Caki2 (cell line): ENCODE results near the gene DPYSL4. TPM values are rescaled to one million over a fixed set of nuclear protein-coding genes. Genes with fewer than 3 reads are reported as not detected.

Experiments
- DNase-seq: peaks from one replicate; pipeline ENCODE4 v3.0.0-alpha.2; 2015; ENCODE audit warnings: low read depth
- in situ Hi-C: cut with HindIII; loops from 2 replicates; pipeline ENCODE4 v1.10.0; 2016; ENCODE audit warnings: low sequenced_read_pairs, low pct_unique_long_range_greater_than_20kb, mixed read lengths
- total RNA-seq: library from RNA; depleted of rRNA; stranded (reverse); fragments of >200 nt; shearing (Covaris generic); gene quantifications from 2 replicates; pipeline ENCODE4 v1.2.3, GENCODE V29; 2014; ENCODE audit warnings: low replicate concordance

DPYSL4 gene
- total RNA-seq, 1 experiment from 2014 or later = 0.14 TPM

GRCh38 chr10:132185601-132186487 is 904 bp upstream of the DPYSL4 start:
- in situ Hi-C loops = no loop called here
- DNase-seq = peak; percentile 58

- DNase-seq = no peak
- in situ Hi-C loops = no loop called here
Measured at GRCh38 chr10:132187430-132188138, 836 bp downstream of the DPYSL4 start.

- in situ Hi-C loops = no loop called here
- no peak for DNase-seq
Measured at GRCh38 chr10:132188331-132188730, 1.6 kb downstream of the DPYSL4 start.

GRCh38 chr10:132189016-132189415 is 2.3 kb downstream of the DPYSL4 start:
- no peak for DNase-seq
- in situ Hi-C loops = no loop called here

GRCh38 chr10:132189810-132190422 is 3.2 kb downstream of the DPYSL4 start:
- no peak for DNase-seq
- in situ Hi-C loops = no loop called here

GRCh38 chr10:132192076-132192975 is 5.6 kb downstream of the DPYSL4 start:
- no peak for DNase-seq
- in situ Hi-C loops = no loop called here

GRCh38 chr10:132192991-132193665 is 6.4 kb downstream of the DPYSL4 start:
- no peak for DNase-seq
- in situ Hi-C loops = no loop called here

GRCh38 chr10:132193907-132194552 is 7.3 kb downstream of the DPYSL4 start:
- in situ Hi-C loops = no loop called here

GRCh38 chr10:132194726-132195125 is 8.0 kb downstream of the DPYSL4 start:
- in situ Hi-C loops = no loop called here
- no peak for DNase-seq

More at GRCh38 chr10:132193907-132194552, 7.3 kb downstream of the DPYSL4 start:
- peak; percentile 29 for DNase-seq

- in situ Hi-C loops = no loop called here
- DNase-seq = no peak
Measured at GRCh38 chr10:132195366-132196075, 8.8 kb downstream of the DPYSL4 start.

GRCh38 chr10:132196178-132197113 is 9.7 kb downstream of the DPYSL4 start:
- in situ Hi-C loops = no loop called here
- DNase-seq = no peak

- in situ Hi-C loops = no loop called here
- DNase-seq = no peak
Measured at GRCh38 chr10:132197271-132198067, 10.7 kb downstream of the DPYSL4 start.

- no peak for DNase-seq
- in situ Hi-C loops = no loop called here
Measured at GRCh38 chr10:132198068-132198370, 11.3 kb downstream of the DPYSL4 start.

GRCh38 chr10:132198381-132199181 is 11.8 kb downstream of the DPYSL4 start:
- no peak for DNase-seq
- in situ Hi-C loops = no loop called here
